HepG2 (cell line): ENCODE data around the gene JPH3. TPM values are rescaled to one million over a fixed set of nuclear protein-coding genes. Genes with fewer than 3 reads are reported as not detected.
A peak's percentile ranks its signal among the peaks of the same experiment; 100 is the strongest.

Experiments used
- ATAC-seq: fragments of 200-7000 bp; cut with Tn5 transposase; 3 replicates; pipeline ENCODE4 v1.9.1; 2020; ENCODE audit warnings: mild to moderate bottlenecking, moderate library complexity
- BruUV-seq: library from RNA; stranded (reverse); fragments of 400-500 nt; replicated peaks from 2 replicates; lab custom pipeline; 2021; lab: Mats Ljungman, UMichigan
- CTCF ChIA-PET: fragments of 300-600 bp; formaldehyde crosslinking; extraction: SDS; loops from one replicate; lab custom pipeline; 2021; ENCODE audit warnings: low total read pairs, inconsistent platforms, low intra/inter-chr PET ratio; lab: Yijun Ruan, JAX
- POLR2A ChIA-PET: fragments of 350-600 bp; sonication (Branson Sonifier 250); formaldehyde crosslinking; loops from one replicate; lab custom pipeline; 2020; ENCODE audit warnings: antibody characterized with exemption, inconsistent platforms; lab: Yijun Ruan, JAX
- DNase-seq: peaks from one replicate; pipeline ENCODE4 v3.0.0-alpha.2; 2015; ENCODE audit warnings: low spot score
- FAIRE-seq: peaks from 3 replicates; lab custom pipeline; 2011; peaks lifted over from hg19 to GRCh38; lab: Jason Lieb, UNC
- H2AFZ ChIP-seq: one replicate; pipeline ENCODE4 v1.6.1; 2011; ENCODE audit warnings: low read length, inconsistent platforms
- H3K27ac ChIP-seq: fragments of 300-600 bp; 3 replicates; pipeline ENCODE4 v1.8.0; 2011; ENCODE audit warnings: mixed run types, mild to moderate bottlenecking, mixed read lengths, low read length, inconsistent platforms; ENCODE audit not compliant: insufficient read depth; ENCODE audit errors: extremely low read length
- H3K27me3 ChIP-seq, 2 experiments: fragments of 200-600 bp in 1 of 2; 2 replicates in 1 of 2; 3 replicates in 1 of 2; pipeline versions ENCODE4 v1.6.0 to v1.8.0; 2011; ENCODE audit warnings: low read length in 2 of 2, mild to moderate bottlenecking in 2 of 2, moderate library complexity in 2 of 2, inconsistent platforms in 1 of 2; ENCODE audit not compliant: insufficient read depth in 2 of 2, control insufficient read depth in 1 of 2
- H3K36me3 ChIP-seq, 2 experiments: fragments of 200-600 bp in 1 of 2; replicated peaks in 1 of 2; 2 replicates in 1 of 2; 3 replicates in 1 of 2; pipeline versions ENCODE4 v1.5.1 to v1.8.0; 2011; ENCODE audit warnings: low read length in 2 of 2, inconsistent platforms in 1 of 2; ENCODE audit not compliant: insufficient read depth in 2 of 2, control insufficient read depth in 1 of 2
- H3K4me1 ChIP-seq: 2 replicates; pipeline ENCODE4 v1.5.1; 2012; ENCODE audit warnings: low read length, inconsistent platforms; ENCODE audit not compliant: insufficient read depth
- H3K4me2 ChIP-seq: 2 replicates; pipeline ENCODE4 v1.6.0; 2011; ENCODE audit warnings: low read depth, low read length, inconsistent platforms
- H3K4me3 ChIP-seq, 3 experiments: fragments of 200-600 bp in 1 of 3; sonication (generic), shearing (Covaris generic) in 1 of 3; replicated peaks in 1 of 3; 2 replicates each; pipeline ENCODE4 v1.5.1; 2011 to 2016; ENCODE audit warnings: low read length in 3 of 3, inconsistent platforms in 2 of 3, low read depth in 2 of 3, mild to moderate bottlenecking in 2 of 3, control low read depth in 1 of 3, mixed read lengths in 1 of 3; ENCODE audit not compliant: insufficient read depth in 1 of 3
- H3K79me2 ChIP-seq: one replicate; pipeline ENCODE4 v1.6.1; 2011; ENCODE audit warnings: low read length, inconsistent platforms; ENCODE audit not compliant: insufficient read depth
- H3K9ac ChIP-seq: 2 replicates; pipeline ENCODE4 v1.6.0; 2011; ENCODE audit warnings: mild to moderate bottlenecking, low read depth, low read length, inconsistent platforms; ENCODE audit not compliant: insufficient read depth
- H3K9me3 ChIP-seq: 2 replicates; pipeline ENCODE4 v1.5.1; 2012; ENCODE audit warnings: mild to moderate bottlenecking, low read length
- H4K20me1 ChIP-seq: 2 replicates; pipeline ENCODE4 v1.6.0; 2011; ENCODE audit warnings: inconsistent platforms, mild to moderate bottlenecking, low read length, moderate library complexity; ENCODE audit not compliant: insufficient read depth
- CREB1 ChIP-seq, 2 experiments: fragments of 450-650 bp in 1 of 2; IDR thresholded peaks; 2 replicates each; pipeline ENCODE4 v1.6.1; 2016 to 2017; ENCODE audit warnings: control low read depth in 1 of 2, mild to moderate bottlenecking in 1 of 2, missing compliant biosample characterization in 1 of 2, missing genetic modification characterization in 1 of 2
- HNF1B ChIP-seq: sonication (generic); formaldehyde crosslinking; IDR thresholded peaks from 2 replicates; pipeline ENCODE4 v1.5.1; 2020; ENCODE audit warnings: mild to moderate bottlenecking, moderate library complexity, missing genetic modification reagents
- KAT7 ChIP-seq: IDR thresholded peaks from 2 replicates; pipeline ENCODE4 v1.6.1; 2018; ENCODE audit warnings: borderline replicate concordance, missing compliant biosample characterization
- PRMT3 ChIP-seq: sonication (generic); formaldehyde crosslinking; IDR thresholded peaks from 2 replicates; pipeline ENCODE4 v1.8.1; 2022; ENCODE audit warnings: low read depth, mild to moderate bottlenecking, moderate library complexity, missing genetic modification reagents, borderline replicate concordance
- RFX5 ChIP-seq: IDR thresholded peaks from 2 replicates; pipeline ENCODE4 v1.6.1; 2011; ENCODE audit warnings: low read depth, low read length, improper control_type of control experiment
- RFXAP ChIP-seq: sonication (generic); formaldehyde crosslinking; IDR thresholded peaks from 2 replicates; pipeline ENCODE4 v1.4.0; 2020; ENCODE audit warnings: missing genetic modification reagents, borderline replicate concordance
- TAF1 ChIP-seq: sonication (generic); formaldehyde crosslinking; IDR thresholded peaks from 2 replicates; pipeline ENCODE4 v1.4.0; 2020; ENCODE audit warnings: missing genetic modification reagents
- ZNF354B ChIP-seq: sonication (generic); formaldehyde crosslinking; IDR thresholded peaks from 2 replicates; pipeline ENCODE4 v1.8.0; 2022; ENCODE audit warnings: mild to moderate bottlenecking, missing genetic modification reagents
- ZNF383 ChIP-seq: sonication (generic); formaldehyde crosslinking; IDR thresholded peaks from 2 replicates; pipeline ENCODE4 v1.4.0; 2020; ENCODE audit warnings: missing genetic modification reagents, mild to moderate bottlenecking, borderline replicate concordance
- ZNF678 ChIP-seq: sonication (generic); formaldehyde crosslinking; IDR thresholded peaks from 2 replicates; pipeline ENCODE4 v1.4.0; 2020; ENCODE audit warnings: mild to moderate bottlenecking, missing genetic modification reagents
- ZNF773 ChIP-seq: sonication (generic); formaldehyde crosslinking; IDR thresholded peaks from 2 replicates; pipeline ENCODE4 v1.4.0; 2020; ENCODE audit warnings: missing genetic modification reagents, borderline replicate concordance
- ZNF784 ChIP-seq: sonication (generic); formaldehyde crosslinking; IDR thresholded peaks from 2 replicates; pipeline ENCODE4 v1.5.1; 2020; ENCODE audit warnings: missing genetic modification reagents, mild to moderate bottlenecking, borderline replicate concordance
- ZNF839 ChIP-seq: sonication (generic); formaldehyde crosslinking; IDR thresholded peaks from 2 replicates; pipeline ENCODE4 v1.4.0; 2020; ENCODE audit warnings: missing genetic modification reagents, mild to moderate bottlenecking, borderline replicate concordance
- WGBS: methylation state at CpG from one replicate; pipeline ENCODE4 v1.1.6; 2017; ENCODE audit warnings: low lambda C conversion rate; 5-methylcytosine and 5-hydroxymethylcytosine counted together
- in situ Hi-C: cut with HindIII; loops from 2 replicates; pipeline ENCODE4 v1.10.0; 2017; ENCODE audit warnings: low pct_unique_long_range_greater_than_20kb; ENCODE audit not compliant: extremely low pct_ligation_motif_present
- intact Hi-C: fragments of 100-400 bp; cut with micrococcal nuclease; formaldehyde crosslinking; loops from one replicate; pipeline ENCODE4 v1.10.0; 2022; ENCODE audit not compliant: unreplicated experiment
- polyA plus RNA-seq, 8 experiments: library from polyadenylated mRNA; depleted of rRNA in 3 of 8; stranded (reverse) in 7 of 8; unstranded in 1 of 8; fragments of >200 nt; fragmentation: Illumina TruSeq in 4 of 8; extraction: Trizol in 4 of 8; gene quantifications; 2 replicates each; pipeline versions ENCODE4 v1.2.1 to v1.2.3, GENCODE V29; 2011 to 2016; ENCODE audit warnings: low read depth in 4 of 8, missing spikeins in 1 of 8, mixed read lengths in 1 of 8; ENCODE audit not compliant: insufficient read depth in 1 of 8
- total RNA-seq, 5 experiments: library from RNA; depleted of rRNA; stranded (reverse); fragments of >200 nt; fragmentation: Illumina TruSeq; extraction: Trizol; gene quantifications; 2 replicates each; pipeline ENCODE4 v1.2.3, GENCODE V29; 2016; ENCODE audit warnings: low read depth in 1 of 5

JPH3 gene
- total and polyA plus RNA-seq, 2 of the 13 experiments (the other 11 are each of a cell fraction or from before 2014, with no cell fraction given) = not detected

- no peak for TF ChIP-seq ZNF784
- TF ChIP-seq ZNF839 = no peak
- no peak for TF ChIP-seq KAT7 (CRISPR knock-in tag)
- TF ChIP-seq ZNF354B (CRISPR knock-in tag) = no peak
- no peak for TF ChIP-seq ZNF678
- no peak for TF ChIP-seq TAF1
- TF ChIP-seq ZNF773 (CRISPR knock-in tag) = no peak
- no peak for TF ChIP-seq PRMT3 (CRISPR knock-in tag)
- no peak for TF ChIP-seq ZNF383 (CRISPR knock-in tag)
These were observed 62.9 kb downstream of the JPH3 start (continued) for GRCh38 chr16:87665193-87665592.

GRCh38 chr16:87666919-87667318 lies 64.6 kb downstream of the JPH3 start:
- ATAC-seq (no peak), FAIRE-seq (no peak), DNase-seq (no peak)
- no peaks in the 10 kb centered on the region for H3K9me3 ChIP-seq
- peaks cover 7% of the 10 kb centered on the region; the same call in 1 of the 2 replicates for H4K20me1 ChIP-seq
- intact Hi-C loops (loop anchor here (10.0 kb wide), 1 partner anchor 62 kb away; the partner anchor contains the start of gene JPH3), in situ Hi-C loops (no loop called here)
- no TSS peak for BruUV-seq
- no peak overlapping the region for H3K4me3 ChIP-seq
- H3K4me1 ChIP-seq = no peaks in the 10 kb centered on the region
- no peaks in the 10 kb centered on the region for H3K79me2 ChIP-seq
- CTCF ChIA-PET = no interaction called here
- H3K27me3 ChIP-seq = peaks cover 43 to 91% of the 10 kb centered on the region in 2 experiments
- H3K27ac ChIP-seq = no peak overlapping the region
- H2AFZ ChIP-seq = no peak overlapping the region
- H3K4me2 ChIP-seq = no peak overlapping the region
- no peaks in the 10 kb centered on the region for H3K36me3 ChIP-seq
- TF ChIP-seq CREB1 (IDR thresholded peaks at IDR 0.05) (peak; percentile 68; the same call in 1 of the 2 replicates), CREB1 (CRISPR knock-in tag; IDR thresholded peaks at IDR 0.05) (no peak), RFX5 (peak; percentile 83), HNF1B (no peak), RFXAP (peak; percentile 57; the same call in 1 of the 2 replicates)
- TF ChIP-seq, all 625 proteins: peak for 3
- POLR2A ChIA-PET = no interaction called here
- H3K9ac ChIP-seq = no peak overlapping the region
- 16% methylated on average over 8 of the region's 16 CpGs for WGBS
